Endothelial cell of umbilical vein (primary cell): ENCODE data around the gene FAM171A2. TPM values are rescaled to one million over a fixed set of nuclear protein-coding genes. Genes with fewer than 3 reads are reported as not detected.

Source experiments
- BruUV-seq: library from RNA; stranded (reverse); fragments of 400-500 nt; replicated peaks from 2 replicates; lab custom pipeline; 2021; lab: Mats Ljungman, UMichigan
- CTCF ChIA-PET: fragments of 300-600, 350-600 bp; sonication (Branson Sonifier 250); formaldehyde crosslinking; loops from one replicate; lab custom pipeline; 2021; ENCODE audit warnings: antibody characterized with exemption, inconsistent platforms; lab: Charles Lee
- POLR2A ChIA-PET: fragments of 300-600, 350-600 bp; sonication (Branson Sonifier 250); formaldehyde crosslinking; loops from one replicate; lab custom pipeline; 2021; ENCODE audit warnings: antibody characterized with exemption, inconsistent platforms; lab: Charles Lee
- DNase-seq: peaks from one replicate; pipeline ENCODE4 v3.0.0-alpha.2; 2011; ENCODE audit warnings: low read depth, low spot score
- FAIRE-seq: peaks from 2 replicates; lab custom pipeline; 2011; peaks lifted over from hg19 to GRCh38; lab: Jason Lieb, UNC
- H2AFZ ChIP-seq: 2 replicates; pipeline ENCODE4 v1.6.0; 2012; ENCODE audit warnings: low read depth, low read length, control low read depth, inconsistent platforms
- H3K27ac ChIP-seq: 2 replicates; pipeline ENCODE4 v1.5.1; 2011; ENCODE audit warnings: low read depth, mild to moderate bottlenecking, control low read depth, low read length, moderate library complexity; ENCODE audit not compliant: insufficient read depth
- H3K27me3 ChIP-seq, 2 experiments: 2 replicates each; pipeline versions ENCODE4 v1.6.0 to v1.6.1; 2011; ENCODE audit warnings: low read length in 2 of 2, mixed read lengths in 1 of 2; ENCODE audit not compliant: control insufficient read depth in 2 of 2, insufficient read depth in 2 of 2
- H3K36me3 ChIP-seq, 2 experiments: 2 replicates in 1 of 2; 3 replicates in 1 of 2; pipeline ENCODE4 v1.5.1; 2011; ENCODE audit warnings: low read length in 2 of 2, mild to moderate bottlenecking in 1 of 2, moderate library complexity in 1 of 2; ENCODE audit not compliant: control insufficient read depth in 2 of 2, insufficient read depth in 2 of 2; ENCODE audit errors: extremely low read depth in 1 of 2
- H3K4me1 ChIP-seq: 3 replicates; pipeline ENCODE4 v1.5.1; 2011; ENCODE audit warnings: mild to moderate bottlenecking, low read length; ENCODE audit not compliant: control insufficient read depth, insufficient read depth; ENCODE audit errors: extremely low read depth
- H3K4me2 ChIP-seq: 2 replicates; pipeline ENCODE4 v1.6.1; 2011; ENCODE audit warnings: low read length, control low read depth, mixed read lengths; ENCODE audit not compliant: insufficient read depth
- H3K4me3 ChIP-seq, 3 experiments: fragments of 200-600 bp in 1 of 3; sonication (generic), shearing (Covaris generic) in 1 of 3; replicated peaks in 1 of 3; 2 replicates each; pipeline ENCODE4 v1.5.1; 2011 to 2016; ENCODE audit warnings: control low read depth in 3 of 3, low read length in 3 of 3, mild to moderate bottlenecking in 2 of 3, inconsistent platforms in 1 of 3, low read depth in 1 of 3, moderate library complexity in 1 of 3; ENCODE audit not compliant: insufficient read depth in 1 of 3
- H3K79me2 ChIP-seq: 2 replicates; pipeline ENCODE4 v1.6.0; 2012; ENCODE audit warnings: low read length, inconsistent platforms; ENCODE audit not compliant: control insufficient read depth, insufficient read depth
- H3K9ac ChIP-seq: replicated peaks from 2 replicates; pipeline ENCODE3; 2011; ENCODE audit warnings: low read length, control low read depth; ENCODE audit not compliant: insufficient read depth; ENCODE audit errors: extremely low read depth
- H3K9me1 ChIP-seq: replicated peaks from 3 replicates; pipeline ENCODE4 v1.6.0; 2011; ENCODE audit warnings: mild to moderate bottlenecking, low read length; ENCODE audit not compliant: control insufficient read depth, insufficient read depth; ENCODE audit errors: extremely low read depth
- H3K9me3 ChIP-seq: replicated peaks from 2 replicates; pipeline ENCODE4 v1.5.1; 2012; ENCODE audit warnings: low read length, inconsistent platforms; ENCODE audit not compliant: control insufficient read depth, insufficient read depth
- H4K20me1 ChIP-seq: replicated peaks from 2 replicates; pipeline ENCODE3; 2011; ENCODE audit warnings: mild to moderate bottlenecking, low read length; ENCODE audit not compliant: control insufficient read depth, insufficient read depth; ENCODE audit errors: extremely low read depth
- CTCF ChIP-seq, 2 donors: IDR thresholded peaks; 1 replicate in 1 of 2; 2 replicates in 1 of 2; pipeline ENCODE4 v1.5.1; 2011; ENCODE audit warnings: low read length in 2 of 2, mild to moderate bottlenecking in 2 of 2, moderate library complexity in 2 of 2, control low read depth in 1 of 2, inconsistent platforms in 1 of 2, low read depth in 1 of 2; ENCODE audit not compliant: insufficient read depth in 1 of 2; ENCODE audit errors: extremely low read depth in 1 of 2
- EZH2 ChIP-seq: IDR thresholded peaks from 2 replicates; pipeline ENCODE4 v1.6.1; 2012; ENCODE audit warnings: borderline replicate concordance, low read depth, mild to moderate bottlenecking, moderate library complexity, low read length, inconsistent platforms; ENCODE audit not compliant: severe bottlenecking
- FOS ChIP-seq: IDR thresholded peaks from 2 replicates; pipeline ENCODE4 v1.6.1; 2011; ENCODE audit warnings: mild to moderate bottlenecking, low read length, moderate library complexity, borderline replicate concordance; ENCODE audit not compliant: insufficient read depth
- MAX ChIP-seq: IDR thresholded peaks from 2 replicates; pipeline ENCODE4 v1.6.1; 2011; ENCODE audit not compliant: insufficient read depth, insufficient read length
- MYC ChIP-seq: IDR thresholded peaks from one replicate; pipeline ENCODE4 v1.6.1; 2011; ENCODE audit warnings: mild to moderate bottlenecking, low read depth, low read length
- POLR2AphosphoS5 ChIP-seq: IDR thresholded peaks from 2 replicates; pipeline ENCODE4 v1.6.1; 2012; ENCODE audit warnings: low read depth, mild to moderate bottlenecking, control low read depth, low read length, moderate library complexity; ENCODE audit not compliant: insufficient read depth
- dilution Hi-C: fragments of 300-500 bp; cut with MboI; formaldehyde crosslinking; loops from one replicate; pipeline ENCODE4 v1.15.0; 2019; ENCODE audit warnings: low sequenced_read_pairs; ENCODE audit not compliant: extremely low pct_ligation_motif_present
- intact Hi-C: fragments of 100-400 bp; cut with micrococcal nuclease; formaldehyde crosslinking; loops from one replicate; pipeline ENCODE4 v1.10.0; 2022
- polyA plus RNA-seq, 4 experiments: library from polyadenylated mRNA; depleted of rRNA in 3 of 4; stranded (reverse) in 3 of 4; unstranded in 1 of 4; fragments of >200 nt; gene quantifications; 2 replicates each; pipeline versions ENCODE4 v1.2.1 to v1.2.3, GENCODE V29; 2011 to 2012; ENCODE audit warnings: missing spikeins in 1 of 4
- total RNA-seq: library from RNA; stranded (reverse); gene quantifications from 2 replicates; pipeline ENCODE4 v1.2.3, GENCODE V29; 2021

The FAM171A2 gene
- total and polyA plus RNA-seq, 2 donors (not counting 3 experiments of a cell fraction or from before 2014, with no cell fraction given), result 11.3 to 13.4 TPM

GRCh38 chr17:44335564-44335963, 28.1 kb downstream of the FAM171A2 start:
- Histone ChIP-seq H3K4me3 (no peak overlapping the region), H3K27ac (no peak overlapping the region), H3K4me1 (no peaks in the 10 kb centered on the region), H3K36me3 (no peaks in the 10 kb centered on the region), H3K27me3 (peaks cover 0 to 2% of the 10 kb centered on the region in 2 experiments), H3K79me2 (no peaks in the 10 kb centered on the region), H3K9me1 (no peaks in the 10 kb centered on the region), H3K9ac (no peak overlapping the region), H2AFZ (no peak overlapping the region), H4K20me1 (no peaks in the 10 kb centered on the region), H3K9me3 (no peaks in the 10 kb centered on the region), H3K4me2 (no peak overlapping the region)
- intact Hi-C loops (no loop called here), dilution Hi-C loops (no loop called here)
- FAIRE-seq (no peak), DNase-seq (no peak)
- POLR2A ChIA-PET, result no interaction called here
- no TSS peak for BruUV-seq
- TF ChIP-seq EZH2, result no peak
- TF ChIP-seq FOS, result no peak
- TF ChIP-seq MAX, result no peak
- TF ChIP-seq CTCF (IDR thresholded peaks at IDR 0.05; ENCODE audit: extremely low read depth in 1 of 2, insufficient read depth in 1 of 2, low read depth in 1 of 2, low read length in 2 of 2), result no peak
- no peak for TF ChIP-seq MYC
- no peak for TF ChIP-seq POLR2AphosphoS5
- CTCF ChIA-PET, result interaction anchor here (0.9 to 4.8 kb wide), 4 partner anchors 10 to 125 kb away, joined by 3 to 29 read pairs (median 6); partner anchors contain the start of gene GRN
